DND-41 (cell line): Measurements from ENCODE around the gene BOD1L1.

Source experiments
- ATAC-seq: fragments of 200-7000 bp; cut with Tn5 transposase; 3 replicates; pipeline ENCODE4 v1.9.1; 2021; ENCODE audit warnings: low read depth; ENCODE audit not compliant: insufficient read depth
- DNase-seq: peaks from one replicate; pipeline ENCODE4 v3.0.0-alpha.2; 2020
- H2AFZ ChIP-seq: 2 replicates; pipeline ENCODE4 v1.6.0; 2012; ENCODE audit warnings: low read depth, low read length
- H3K27ac ChIP-seq: 2 replicates; pipeline ENCODE4 v1.5.1; 2012; ENCODE audit warnings: low read length, inconsistent platforms
- H3K27me3 ChIP-seq: fragments of 200-600 bp; sonication (generic); 2 replicates; pipeline ENCODE4 v1.6.0; 2012; ENCODE audit warnings: low read length, mild to moderate bottlenecking, inconsistent platforms; ENCODE audit not compliant: insufficient read depth, poor library complexity
- H3K36me3 ChIP-seq: 2 replicates; pipeline ENCODE4 v1.5.1; 2012; ENCODE audit warnings: low read length, inconsistent platforms; ENCODE audit not compliant: insufficient read depth
- H3K4me1 ChIP-seq: 2 replicates; pipeline ENCODE4 v1.5.1; 2012; ENCODE audit warnings: mild to moderate bottlenecking, low read length; ENCODE audit not compliant: insufficient read depth
- H3K4me2 ChIP-seq: 2 replicates; pipeline ENCODE4 v1.6.0; 2012; ENCODE audit warnings: mild to moderate bottlenecking, moderate library complexity, low read length, inconsistent platforms; ENCODE audit not compliant: insufficient read depth
- H3K4me3 ChIP-seq, 2 experiments: fragments of 200-600 bp in 1 of 2; shearing (Covaris generic) in 1 of 2; 2 replicates each; pipeline ENCODE4 v1.5.1; 2012 to 2016; ENCODE audit warnings: inconsistent platforms in 2 of 2, low read length in 2 of 2, mild to moderate bottlenecking in 2 of 2, low read depth in 1 of 2, moderate library complexity in 1 of 2
- H3K79me2 ChIP-seq: 2 replicates; pipeline ENCODE4 v1.6.0; 2012; ENCODE audit warnings: low read length, inconsistent platforms; ENCODE audit not compliant: insufficient read depth
- H3K9ac ChIP-seq: 2 replicates; pipeline ENCODE4 v1.6.0; 2012; ENCODE audit warnings: low read depth, mild to moderate bottlenecking, inconsistent platforms, low read length, moderate library complexity
- H3K9me3 ChIP-seq: 2 replicates; pipeline ENCODE4 v1.5.1; 2012; ENCODE audit warnings: low read length, moderate library complexity, mild to moderate bottlenecking, inconsistent platforms; ENCODE audit not compliant: insufficient read depth, severe bottlenecking
- H4K20me1 ChIP-seq: 2 replicates; pipeline ENCODE4 v1.6.0; 2012; ENCODE audit warnings: low read length; ENCODE audit not compliant: insufficient read depth
- CTCF ChIP-seq: IDR thresholded peaks from 2 replicates; pipeline ENCODE4 v1.5.1; 2012; ENCODE audit warnings: borderline replicate concordance, low read length, moderate library complexity, mild to moderate bottlenecking; ENCODE audit not compliant: poor library complexity, severe bottlenecking; ENCODE audit errors: extremely low read depth
- EZH2 ChIP-seq: IDR thresholded peaks from 3 replicates; pipeline ENCODE4 v1.6.1; 2012; ENCODE audit warnings: borderline replicate concordance, low read depth, mild to moderate bottlenecking, moderate library complexity, low read length, inconsistent platforms; ENCODE audit not compliant: severe bottlenecking

Gene BOD1L1

GRCh38 chr4:13617801-13618200, 9.7 kb downstream of the BOD1L1 start:
- Histone ChIP-seq H3K4me2 (no peak overlapping the region), H2AFZ (no peak overlapping the region), H3K36me3 (peaks cover 70% of the 10 kb centered on the region), H3K79me2 (peaks cover 23% of the 10 kb centered on the region), H3K9me3 (no peaks in the 10 kb centered on the region), H3K4me3 (no peak overlapping the region), H3K4me1 (no peaks in the 10 kb centered on the region), H4K20me1 (peaks cover 17% of the 10 kb centered on the region; the same call in 1 of the 2 replicates), H3K9ac (no peak overlapping the region), H3K27me3 (no peaks in the 10 kb centered on the region), H3K27ac (no peak overlapping the region)
- no peak for DNase-seq
- no peak for ATAC-seq
- no peak for TF ChIP-seq CTCF
- TF ChIP-seq EZH2 = no peak

- Histone ChIP-seq H3K4me2 (no peak overlapping the region), H4K20me1 (peaks cover 9% of the 10 kb centered on the region; the same call in 1 of the 2 replicates), H3K36me3 (peaks cover 82% of the 10 kb centered on the region), H3K9ac (no peak overlapping the region), H3K9me3 (no peaks in the 10 kb centered on the region), H3K79me2 (peaks cover 14% of the 10 kb centered on the region), H3K27me3 (no peaks in the 10 kb centered on the region), H2AFZ (no peak overlapping the region), H3K4me3 (no peak overlapping the region), H3K4me1 (no peaks in the 10 kb centered on the region), H3K27ac (no peak overlapping the region)
- TF ChIP-seq EZH2 (no peak), CTCF (no peak)
- no peak for DNase-seq
- ATAC-seq = no peak
These were observed 10.9 kb downstream of the BOD1L1 start for GRCh38 chr4:13616597-13616996.

GRCh38 chr4:13615161-13615560, 12.4 kb downstream of the BOD1L1 start:
- Histone ChIP-seq H3K4me1 (no peaks in the 10 kb centered on the region), H4K20me1 (no peaks in the 10 kb centered on the region), H3K79me2 (peaks cover 1% of the 10 kb centered on the region; the same call in 1 of the 2 replicates), H3K27ac (no peak overlapping the region), H3K4me3 (no peak overlapping the region), H3K27me3 (no peaks in the 10 kb centered on the region), H3K9ac (no peak overlapping the region), H3K9me3 (no peaks in the 10 kb centered on the region), H3K36me3 (peaks cover 91% of the 10 kb centered on the region), H3K4me2 (no peak overlapping the region), H2AFZ (no peak overlapping the region)
- TF ChIP-seq EZH2 = no peak
- no peak for TF ChIP-seq CTCF
- ATAC-seq (no peak), DNase-seq (no peak)

GRCh38 chr4:13612569-13612968, 15.0 kb downstream of the BOD1L1 start:
- ATAC-seq (no peak), DNase-seq (no peak)
- H3K79me2 ChIP-seq = no peaks in the 10 kb centered on the region
- peaks cover 89% of the 10 kb centered on the region for H3K36me3 ChIP-seq
- no peaks in the 10 kb centered on the region for H4K20me1 ChIP-seq
- H3K9ac ChIP-seq = no peak overlapping the region
- no peak overlapping the region for H2AFZ ChIP-seq
- no peaks in the 10 kb centered on the region for H3K27me3 ChIP-seq
- no peak overlapping the region for H3K4me2 ChIP-seq
- no peak overlapping the region for H3K27ac ChIP-seq
- H3K4me3 ChIP-seq = no peak overlapping the region
- H3K4me1 ChIP-seq = no peaks in the 10 kb centered on the region
- no peak for TF ChIP-seq EZH2
- TF ChIP-seq CTCF = no peak
- no peaks in the 10 kb centered on the region for H3K9me3 ChIP-seq
